Endodermal cell (in vitro differentiated cells): ENCODE measurements around the gene REG4. TPM values are rescaled to one million over a fixed set of nuclear protein-coding genes. Genes with fewer than 3 reads are reported as not detected.

Experiments
- DNase-seq: peaks from one replicate; pipeline ENCODE4 v3.0.0-alpha.2; 2017
- H3K27ac ChIP-seq: 2 replicates; pipeline ENCODE4 v1.5.1; 2013; ENCODE audit warnings: mild to moderate bottlenecking, low read depth, low read length, moderate library complexity
- H3K27me3 ChIP-seq: 2 replicates; pipeline ENCODE4 v1.6.1; 2013; ENCODE audit warnings: mild to moderate bottlenecking, low read length, moderate library complexity; ENCODE audit not compliant: insufficient read depth, control insufficient read depth, poor library complexity, severe bottlenecking
- H3K36me3 ChIP-seq: 2 replicates; pipeline ENCODE4 v1.7.0; 2013; ENCODE audit warnings: mild to moderate bottlenecking, low read length, moderate library complexity; ENCODE audit not compliant: control insufficient read depth, insufficient read depth
- H3K4me1 ChIP-seq: one replicate; pipeline ENCODE4 v1.7.0; 2013; ENCODE audit warnings: low read length; ENCODE audit not compliant: control insufficient read depth, insufficient read depth
- H3K4me3 ChIP-seq: 2 replicates; pipeline ENCODE4 v1.5.1; 2013; ENCODE audit warnings: mild to moderate bottlenecking, low read length, moderate library complexity
- H3K9ac ChIP-seq: 2 replicates; pipeline ENCODE4 v1.6.1; 2013; ENCODE audit warnings: mild to moderate bottlenecking, low read length, moderate library complexity; ENCODE audit not compliant: poor library complexity, severe bottlenecking; ENCODE audit errors: extremely low read depth
- H3K9me3 ChIP-seq: 2 replicates; pipeline ENCODE4 v1.6.1; 2013; ENCODE audit warnings: mild to moderate bottlenecking, low read length, moderate library complexity; ENCODE audit not compliant: control insufficient read depth
- H3K27ac Mint-ChIP-seq: 2 replicates; pipeline ENCODE4 v1.8.0; 2020; ENCODE audit warnings: mixed read lengths
- H3K27me3 Mint-ChIP-seq: 2 replicates; pipeline ENCODE4 v1.8.0; 2021; ENCODE audit warnings: mild to moderate bottlenecking, mixed read lengths; ENCODE audit not compliant: insufficient read depth
- H3K36me3 Mint-ChIP-seq: 2 replicates; pipeline ENCODE4 v1.8.0; 2020; ENCODE audit warnings: low read depth, mixed read lengths
- H3K4me1 Mint-ChIP-seq: 2 replicates; pipeline ENCODE4 v1.8.0; 2020; ENCODE audit warnings: mixed read lengths
- H3K4me3 Mint-ChIP-seq: 2 replicates; pipeline ENCODE4 v1.8.0; 2020; ENCODE audit warnings: mild to moderate bottlenecking, moderate library complexity, mixed read lengths
- H3K9me3 Mint-ChIP-seq: 2 replicates; pipeline ENCODE4 v1.8.0; 2020; ENCODE audit warnings: mild to moderate bottlenecking, mixed read lengths
- WGBS, 2 experiments: methylation state at CpG; one replicate each; pipeline versions ENCODE4 v1.1.5 to v1.1.7; 2013; ENCODE audit warnings: missing lambda C conversion rate in 2 of 2, mixed read lengths in 1 of 2; ENCODE audit not compliant: insufficient coverage in 1 of 2, insufficient read length in 1 of 2; 5-methylcytosine and 5-hydroxymethylcytosine counted together
- total RNA-seq, 2 donors: library from RNA; stranded (reverse); fragmentation: NEBNext Ultra II Directional in 1 of 2; extraction: Animal tissue kit (Norgen Biotek cat#: 25700) in 1 of 2; gene quantifications; 2 replicates in 1 of 2; 3 replicates in 1 of 2; pipeline ENCODE4 v1.2.1, GENCODE V29; 2021
- TF ChIP-seq, protein P1 (sequence below): fragments of 200-600 bp; sonication (generic); conservative IDR thresholded peaks from 2 replicates; pipeline ENCODE4 v1.5.0; 2021; ENCODE audit warnings: antibody characterized with exemption, mild to moderate bottlenecking

The REG4 gene
- total RNA-seq, 2 donors from 2014 or later: not detected

- H3K36me3 ChIP-seq: no peaks in the 10 kb centered on the region
- WGBS, 2 experiments: 87% methylated on average over 3 of the region's 3 CpGs; no CpG with 5 or more reads in 1 of the 2 experiments
- DNase-seq: no peak
- TF ChIP-seq, protein P1, sequence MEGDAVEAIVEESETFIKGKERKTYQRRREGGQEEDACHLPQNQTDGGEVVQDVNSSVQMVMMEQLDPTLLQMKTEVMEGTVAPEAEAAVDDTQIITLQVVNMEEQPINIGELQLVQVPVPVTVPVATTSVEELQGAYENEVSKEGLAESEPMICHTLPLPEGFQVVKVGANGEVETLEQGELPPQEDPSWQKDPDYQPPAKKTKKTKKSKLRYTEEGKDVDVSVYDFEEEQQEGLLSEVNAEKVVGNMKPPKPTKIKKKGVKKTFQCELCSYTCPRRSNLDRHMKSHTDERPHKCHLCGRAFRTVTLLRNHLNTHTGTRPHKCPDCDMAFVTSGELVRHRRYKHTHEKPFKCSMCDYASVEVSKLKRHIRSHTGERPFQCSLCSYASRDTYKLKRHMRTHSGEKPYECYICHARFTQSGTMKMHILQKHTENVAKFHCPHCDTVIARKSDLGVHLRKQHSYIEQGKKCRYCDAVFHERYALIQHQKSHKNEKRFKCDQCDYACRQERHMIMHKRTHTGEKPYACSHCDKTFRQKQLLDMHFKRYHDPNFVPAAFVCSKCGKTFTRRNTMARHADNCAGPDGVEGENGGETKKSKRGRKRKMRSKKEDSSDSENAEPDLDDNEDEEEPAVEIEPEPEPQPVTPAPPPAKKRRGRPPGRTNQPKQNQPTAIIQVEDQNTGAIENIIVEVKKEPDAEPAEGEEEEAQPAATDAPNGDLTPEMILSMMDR: no peak
- no peaks in the 10 kb centered on the region for H3K9me3 Mint-ChIP-seq
- no peaks in the 10 kb centered on the region for H3K9me3 ChIP-seq
- no peak overlapping the region for H3K4me3 Mint-ChIP-seq
- no peaks in the 10 kb centered on the region for H3K4me1 ChIP-seq
- H3K27me3 ChIP-seq: peaks cover 8% of the 10 kb centered on the region
- H3K9ac ChIP-seq: no peak overlapping the region
- no peak overlapping the region for H3K4me3 ChIP-seq
- H3K27ac Mint-ChIP-seq: no peak overlapping the region
- peaks cover 2% of the 10 kb centered on the region for H3K27me3 Mint-ChIP-seq
- H3K27ac ChIP-seq: no peak overlapping the region
- H3K36me3 Mint-ChIP-seq: no peaks in the 10 kb centered on the region
- H3K4me1 Mint-ChIP-seq: no peaks in the 10 kb centered on the region
Observed at GRCh38 chr1:119758584-119758983, 52.7 kb downstream of the REG4 start.

DNA sequence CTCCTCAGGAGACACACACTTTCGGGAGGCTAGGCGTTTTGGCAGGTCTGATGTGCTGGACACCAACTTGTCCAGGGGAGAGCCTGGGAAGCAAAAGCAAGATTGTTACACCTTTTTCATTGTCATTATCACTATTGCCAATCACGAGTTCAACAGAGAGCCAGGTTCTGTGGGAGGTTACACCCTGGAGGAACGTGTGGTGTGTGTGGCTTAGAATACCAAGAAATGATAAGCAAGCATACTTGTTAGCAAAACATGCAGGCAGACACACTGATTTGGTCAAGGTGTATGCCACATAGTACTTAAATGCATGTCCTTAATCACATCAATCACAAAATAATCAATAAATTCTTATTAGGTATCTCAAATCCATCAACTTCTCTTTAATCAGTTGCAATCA is 58.7 kb downstream of the REG4 start:
- no peaks in the 10 kb centered on the region for H3K9me3 Mint-ChIP-seq
- peaks cover 8% of the 10 kb centered on the region for H3K27me3 ChIP-seq
- 81 to 94% methylated on average over 2 to 4 of the region's 4 CpGs for WGBS, 2 experiments
- no peak overlapping the region for H3K27ac Mint-ChIP-seq
- DNase-seq: no peak
- TF ChIP-seq, protein P1: no peak
- H3K9ac ChIP-seq: no peak overlapping the region
- H3K9me3 ChIP-seq: no peaks in the 10 kb centered on the region
- no peaks in the 10 kb centered on the region for H3K36me3 ChIP-seq
- H3K27me3 Mint-ChIP-seq: peaks cover 8% of the 10 kb centered on the region
- no peak overlapping the region for H3K4me3 Mint-ChIP-seq
- H3K4me1 ChIP-seq: no peaks in the 10 kb centered on the region
- no peak overlapping the region for H3K27ac ChIP-seq
- no peaks in the 10 kb centered on the region for H3K36me3 Mint-ChIP-seq
- H3K4me1 Mint-ChIP-seq: peaks cover 2% of the 10 kb centered on the region
- no peak overlapping the region for H3K4me3 ChIP-seq

DNA sequence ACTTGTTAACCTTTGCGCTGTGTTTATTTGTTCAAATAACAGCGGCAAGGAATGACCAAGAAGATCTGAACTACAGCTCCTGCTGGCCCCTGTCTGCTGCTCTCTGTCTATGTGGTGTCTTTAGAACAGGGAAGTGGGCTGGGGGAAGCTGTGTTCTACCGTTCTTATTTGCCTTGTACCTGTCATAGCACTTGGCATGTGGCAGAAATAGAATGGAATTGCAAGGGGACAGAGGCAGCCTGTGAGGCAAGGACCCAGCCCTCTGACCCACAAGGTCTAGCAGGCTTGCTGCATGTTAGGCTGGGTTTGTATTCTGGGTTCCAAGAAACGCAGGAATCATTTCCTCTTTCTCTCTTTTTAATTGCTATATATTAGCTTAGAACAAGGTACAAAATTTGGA is 63.2 kb downstream of the REG4 start:
- H3K27me3 ChIP-seq: no peaks in the 10 kb centered on the region
- no peaks in the 10 kb centered on the region for H3K9me3 ChIP-seq
- no peak overlapping the region for H3K4me3 ChIP-seq
- H3K4me1 ChIP-seq: peaks cover 10% of the 10 kb centered on the region
- Mint-ChIP-seq H3K27ac (no peak overlapping the region), H3K36me3 (no peaks in the 10 kb centered on the region), H3K4me3 (no peak overlapping the region), H3K4me1 (peaks cover 27% of the 10 kb centered on the region), H3K9me3 (no peaks in the 10 kb centered on the region), H3K27me3 (peaks cover 5% of the 10 kb centered on the region)
- TF ChIP-seq, protein P1: no peak
- no peak overlapping the region for H3K27ac ChIP-seq
- DNase-seq: no peak
- 88 to 91% methylated on average over 3 of the region's 4 CpGs for WGBS, 2 experiments
- H3K36me3 ChIP-seq: peaks cover 6% of the 10 kb centered on the region
- H3K9ac ChIP-seq: no peak overlapping the region
